ENCODE measurements around the gene DAND5.

Gene DAND5

GRCh38 chr19:13023656-13024055 is 54.3 kb downstream of the DAND5 start:
- FAIRE-seq = no peak
- TF ChIP-seq POLR2A (IDR thresholded peaks at IDR 0.05; ENCODE audit: low read depth, low read length) (no peak), POLR2AphosphoS5 (IDR thresholded peaks at IDR 0.05; ENCODE audit: low read depth, low read length) (no peak), TAF1 (IDR thresholded peaks at IDR 0.05; ENCODE audit: borderline replicate concordance, low read depth, low read length) (no peak)
- no peak for DNase-seq (ENCODE audit: insufficient read length)

All from GM12892 (cell line).